H1 (cell line): ENCODE measurements around the gene LYSET.

Source experiments
- CHD2 ChIP-seq: IDR thresholded peaks from 2 replicates; pipeline ENCODE4 v1.6.1; 2012; ENCODE audit warnings: low read length, improper control_type of control experiment
- CTCF ChIP-seq, 3 experiments: IDR thresholded peaks; 1 replicate in 2 of 3; 2 replicates in 1 of 3; pipeline versions ENCODE4 v1.5.1 to v1.6.1; 2011; ENCODE audit warnings: low read length in 3 of 3, mild to moderate bottlenecking in 3 of 3, inconsistent platforms in 2 of 3, low read depth in 1 of 3, moderate library complexity in 1 of 3; ENCODE audit not compliant: insufficient read depth in 1 of 3; ENCODE audit errors: control extremely low read depth in 1 of 3
- HDAC6 ChIP-seq: IDR thresholded peaks from one replicate; pipeline ENCODE4 v1.7.1; 2012; ENCODE audit warnings: low read depth, mild to moderate bottlenecking, inconsistent platforms, low read length, moderate library complexity
- RFX5 ChIP-seq: IDR thresholded peaks from 2 replicates; pipeline ENCODE4 v1.6.1; 2011; ENCODE audit warnings: low read depth, low read length, improper control_type of control experiment, borderline replicate concordance
- RXRA ChIP-seq: IDR thresholded peaks from 2 replicates; pipeline ENCODE4 v1.6.1; 2011; ENCODE audit warnings: low read depth, mild to moderate bottlenecking, low read length, moderate library complexity; ENCODE audit not compliant: insufficient read depth
- SP1 ChIP-seq: IDR thresholded peaks from 2 replicates; pipeline ENCODE4 v1.6.1; 2011; ENCODE audit warnings: low read depth, low read length

GRCh38 chr14:93220509-93220908 is 35.4 kb downstream of the LYSET start:
- TF ChIP-seq RFX5 (no peak), HDAC6 (no peak), CTCF (IDR thresholded peaks at IDR 0.05; ENCODE audit: control extremely low read depth in 1 of 3, insufficient read depth in 1 of 3, low read depth in 1 of 3, low read length in 3 of 3) (no peak), SP1 (no peak), CHD2 (no peak), RXRA (no peak)
